K562 (cell line): ENCODE measurements around the gene EFCAB5. TPM values are rescaled to one million over a fixed set of nuclear protein-coding genes. Genes with fewer than 3 reads are reported as not detected.

Experiments
- BMI1 ChIP-seq: fragments of 150-350 bp; IDR thresholded peaks from 2 replicates; pipeline ENCODE4 v1.6.1; 2014; ENCODE audit warnings: low read length
- CC2D1A ChIP-seq: fragments of 450-650 bp; IDR thresholded peaks from 2 replicates; pipeline ENCODE4 v1.6.1; 2017; ENCODE audit warnings: mild to moderate bottlenecking
- CEBPB ChIP-seq: fragments of 450-650 bp; IDR thresholded peaks from 2 replicates; pipeline ENCODE4 v1.6.1; 2016; ENCODE audit warnings: missing genetic modification characterization, missing compliant biosample characterization
- EZH2 ChIP-seq: IDR thresholded peaks from 2 replicates; pipeline ENCODE4 v1.6.1; 2012; ENCODE audit warnings: low read depth, mild to moderate bottlenecking, inconsistent platforms, low read length, borderline replicate concordance
- MBD2 ChIP-seq: sonication (generic); IDR thresholded peaks from 2 replicates; pipeline ENCODE4 v1.6.1; 2016; ENCODE audit warnings: low read depth, borderline replicate concordance
- MEF2A ChIP-seq: IDR thresholded peaks from 2 replicates; pipeline ENCODE4 v1.6.1; 2011; ENCODE audit warnings: low read depth, mild to moderate bottlenecking, low read length, moderate library complexity; ENCODE audit not compliant: control insufficient read depth
- POLR3G ChIP-seq: IDR thresholded peaks from 2 replicates; pipeline ENCODE4 v1.6.1; 2011; ENCODE audit not compliant: insufficient read length, insufficient replicate concordance; ENCODE audit errors: extremely low read depth
- PREB ChIP-seq: sonication (generic); formaldehyde crosslinking; IDR thresholded peaks from 2 replicates; pipeline ENCODE4 v1.8.1; 2023; ENCODE audit warnings: mild to moderate bottlenecking, missing genetic modification reagents
- TBL1XR1 ChIP-seq, 2 experiments: IDR thresholded peaks; 2 replicates each; pipeline ENCODE4 v1.6.1; 2012; ENCODE audit warnings: improper control_type of control experiment in 2 of 2, low read length in 2 of 2, mild to moderate bottlenecking in 1 of 2
- TSC22D4 ChIP-seq: fragments of 450-650 bp; IDR thresholded peaks from 2 replicates; pipeline ENCODE4 v1.6.1; 2016; ENCODE audit warnings: missing genetic modification characterization, missing biosample characterization, control low read depth
- ZNF311 ChIP-seq: fragments of 250-450 bp; sonication (Bioruptor Pico); IDR thresholded peaks from 2 replicates; pipeline ENCODE4 v1.4.0; 2020; ENCODE audit warnings: mild to moderate bottlenecking, moderate library complexity
- ZNF592 ChIP-seq: fragments of 450-650 bp; IDR thresholded peaks from 2 replicates; pipeline ENCODE4 v1.6.1; 2017; ENCODE audit warnings: antibody characterized with exemption, mild to moderate bottlenecking
- polyA plus RNA-seq, 8 experiments: library from polyadenylated mRNA; depleted of rRNA in 4 of 8; stranded (reverse) in 5 of 8; unstranded in 3 of 8; fragments of >200 nt; fragmentation: Nextera tagmentation in 2 of 8; fragmentation: Illumina TruSeq in 1 of 8; extraction: Ambion mirVana in 2 of 8; extraction: Trizol in 1 of 8; gene quantifications; 2 replicates each; pipeline versions ENCODE4 v1.2.1 to v1.2.3, GENCODE V29; 2011 to 2014; ENCODE audit warnings: inconsistent platforms in 1 of 8, missing spikeins in 1 of 8
- total RNA-seq, 7 experiments: library from RNA; depleted of rRNA in 6 of 7; stranded (reverse); fragments of >200 nt in 6 of 7; fragmentation: Illumina TruSeq in 2 of 7; extraction: Trizol in 2 of 7; gene quantifications; 2 replicates each; pipeline versions ENCODE4 v1.2.1 to v1.2.3, GENCODE V29; 2011 to 2021; ENCODE audit warnings: low replicate concordance in 1 of 7
- TF ChIP-seq, protein P1 (sequence below): fragments of 250-450 bp; sonication (Bioruptor Pico); IDR thresholded peaks from 2 replicates; pipeline ENCODE4 v1.8.0; 2021; ENCODE audit warnings: moderate library complexity, mild to moderate bottlenecking, inconsistent platforms
- TF ChIP-seq, protein P2 (sequence below): fragments of 250-450 bp; sonication (Bioruptor Pico); IDR thresholded peaks from 2 replicates; pipeline ENCODE4 v1.4.0; 2020
- TF ChIP-seq, protein P3 (sequence below), 2 experiments: fragments of 250-450 bp in 1 of 2; fragments of 450-650 bp in 1 of 2; sonication (Bioruptor Pico) in 1 of 2; IDR thresholded peaks; 2 replicates each; pipeline versions ENCODE4 v1.6.1 to v1.8.0; 2016 to 2021; ENCODE audit warnings: mild to moderate bottlenecking in 2 of 2, moderate library complexity in 2 of 2, missing compliant biosample characterization in 1 of 2, missing genetic modification characterization in 1 of 2

EFCAB5 gene
- total and polyA plus RNA-seq, 9 of the 15 experiments (the other 6 are each of a cell fraction or from before 2014, with no cell fraction given) = 0.06 to 0.11 TPM; not detected in 7

DNA sequence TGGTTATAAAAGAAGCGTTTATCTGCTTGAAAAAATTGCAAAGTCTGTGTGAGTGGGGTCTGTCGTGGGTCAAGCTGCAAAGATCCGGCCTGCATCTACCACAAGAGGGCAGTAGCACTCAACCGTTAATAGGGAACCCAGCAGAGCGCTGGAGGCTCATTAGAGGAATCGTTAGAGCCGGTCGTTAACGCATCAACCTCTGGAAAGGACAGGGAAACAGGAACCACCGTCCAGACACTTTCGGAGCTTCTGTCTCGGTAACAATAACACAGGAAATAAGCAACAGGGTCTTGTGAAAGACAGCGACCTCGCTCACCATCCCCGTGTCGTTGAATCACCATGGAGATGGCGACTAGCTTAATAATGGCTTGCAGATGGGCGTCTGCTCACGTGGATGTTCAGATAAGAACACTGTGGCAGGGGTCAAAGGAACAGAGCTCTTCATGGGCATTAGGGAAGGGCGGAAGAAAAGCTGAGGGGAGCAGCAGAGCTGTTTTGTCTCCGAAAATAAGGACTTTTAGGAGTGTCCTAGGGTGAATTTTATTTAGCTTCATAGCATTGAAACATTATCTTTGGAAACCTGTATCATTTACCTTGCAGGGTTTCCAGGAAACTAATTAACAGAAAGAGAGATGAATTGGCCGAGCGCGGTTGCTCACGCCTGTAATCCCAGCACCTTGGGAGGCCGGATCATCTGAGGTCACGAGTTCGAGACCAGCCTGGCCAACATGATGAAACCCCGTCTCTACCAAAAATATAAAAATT, 163.3 kb downstream of the EFCAB5 start (continued):
- TF ChIP-seq TSC22D4 (tag) (no peak), POLR3G (no peak), MBD2 (no peak), EZH2 (no peak), ZNF311 (no peak), PREB (0 out of 2 replicates have a peak, but pooled peaks have one; percentile 44), CC2D1A (peak; percentile 79; the same call in 1 of the 2 replicates), BMI1 (no peak), CEBPB (tag) (peak; percentile 81), ZNF592 (no peak), MEF2A (no peak), TBL1XR1 (IDR thresholded peaks at IDR 0.05; ENCODE audit: low read length in 2 of 2) (peak in 1 of 2 experiments; percentile 50; a peak in 1 of 4 replicates)
- TF ChIP-seq, protein P1, sequence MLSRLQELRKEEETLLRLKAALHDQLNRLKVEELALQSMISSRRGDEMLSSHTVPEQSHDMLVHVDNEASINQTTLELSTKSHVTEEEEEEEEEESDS (CRISPR knock-in tag) = no peak
- TF ChIP-seq, protein P2, sequence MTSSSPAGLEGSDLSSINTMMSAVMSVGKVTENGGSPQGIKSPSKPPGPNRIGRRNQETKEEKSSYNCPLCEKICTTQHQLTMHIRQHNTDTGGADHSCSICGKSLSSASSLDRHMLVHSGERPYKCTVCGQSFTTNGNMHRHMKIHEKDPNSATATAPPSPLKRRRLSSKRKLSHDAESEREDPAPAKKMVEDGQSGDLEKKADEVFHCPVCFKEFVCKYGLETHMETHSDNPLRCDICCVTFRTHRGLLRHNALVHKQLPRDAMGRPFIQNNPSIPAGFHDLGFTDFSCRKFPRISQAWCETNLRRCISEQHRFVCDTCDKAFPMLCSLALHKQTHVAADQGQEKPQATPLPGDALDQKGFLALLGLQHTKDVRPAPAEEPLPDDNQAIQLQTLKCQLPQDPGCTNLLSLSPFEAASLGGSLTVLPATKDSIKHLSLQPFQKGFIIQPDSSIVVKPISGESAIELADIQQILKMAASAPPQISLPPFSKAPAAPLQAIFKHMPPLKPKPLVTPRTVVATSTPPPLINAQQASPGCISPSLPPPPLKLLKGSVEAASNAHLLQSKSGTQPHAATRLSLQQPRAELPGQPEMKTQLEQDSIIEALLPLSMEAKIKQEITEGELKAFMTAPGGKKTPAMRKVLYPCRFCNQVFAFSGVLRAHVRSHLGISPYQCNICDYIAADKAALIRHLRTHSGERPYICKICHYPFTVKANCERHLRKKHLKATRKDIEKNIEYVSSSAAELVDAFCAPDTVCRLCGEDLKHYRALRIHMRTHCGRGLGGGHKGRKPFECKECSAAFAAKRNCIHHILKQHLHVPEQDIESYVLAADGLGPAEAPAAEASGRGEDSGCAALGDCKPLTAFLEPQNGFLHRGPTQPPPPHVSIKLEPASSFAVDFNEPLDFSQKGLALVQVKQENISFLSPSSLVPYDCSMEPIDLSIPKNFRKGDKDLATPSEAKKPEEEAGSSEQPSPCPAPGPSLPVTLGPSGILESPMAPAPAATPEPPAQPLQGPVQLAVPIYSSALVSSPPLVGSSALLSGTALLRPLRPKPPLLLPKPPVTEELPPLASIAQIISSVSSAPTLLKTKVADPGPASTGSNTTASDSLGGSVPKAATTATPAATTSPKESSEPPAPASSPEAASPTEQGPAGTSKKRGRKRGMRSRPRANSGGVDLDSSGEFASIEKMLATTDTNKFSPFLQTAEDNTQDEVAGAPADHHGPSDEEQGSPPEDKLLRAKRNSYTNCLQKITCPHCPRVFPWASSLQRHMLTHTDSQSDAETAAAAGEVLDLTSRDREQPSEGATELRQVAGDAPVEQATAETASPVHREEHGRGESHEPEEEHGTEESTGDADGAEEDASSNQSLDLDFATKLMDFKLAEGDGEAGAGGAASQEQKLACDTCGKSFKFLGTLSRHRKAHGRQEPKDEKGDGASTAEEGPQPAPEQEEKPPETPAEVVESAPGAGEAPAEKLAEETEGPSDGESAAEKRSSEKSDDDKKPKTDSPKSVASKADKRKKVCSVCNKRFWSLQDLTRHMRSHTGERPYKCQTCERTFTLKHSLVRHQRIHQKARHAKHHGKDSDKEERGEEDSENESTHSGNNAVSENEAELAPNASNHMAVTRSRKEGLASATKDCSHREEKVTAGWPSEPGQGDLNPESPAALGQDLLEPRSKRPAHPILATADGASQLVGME = no peak
- TF ChIP-seq, protein P3, sequence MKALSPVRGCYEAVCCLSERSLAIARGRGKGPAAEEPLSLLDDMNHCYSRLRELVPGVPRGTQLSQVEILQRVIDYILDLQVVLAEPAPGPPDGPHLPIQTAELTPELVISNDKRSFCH (CRISPR knock-in tag; IDR thresholded peaks at IDR 0.05) = no peak
- TF ChIP-seq, protein P3 (tag; IDR thresholded peaks at IDR 0.05) = no peak
